ENCODE data around the gene JPH2. TPM values are rescaled to one million over a fixed set of nuclear protein-coding genes. Genes with fewer than 3 reads are reported as not detected.

The JPH2 gene
- total RNA-seq, 1 experiment from 2014 or later: 0.17 TPM

DNA sequence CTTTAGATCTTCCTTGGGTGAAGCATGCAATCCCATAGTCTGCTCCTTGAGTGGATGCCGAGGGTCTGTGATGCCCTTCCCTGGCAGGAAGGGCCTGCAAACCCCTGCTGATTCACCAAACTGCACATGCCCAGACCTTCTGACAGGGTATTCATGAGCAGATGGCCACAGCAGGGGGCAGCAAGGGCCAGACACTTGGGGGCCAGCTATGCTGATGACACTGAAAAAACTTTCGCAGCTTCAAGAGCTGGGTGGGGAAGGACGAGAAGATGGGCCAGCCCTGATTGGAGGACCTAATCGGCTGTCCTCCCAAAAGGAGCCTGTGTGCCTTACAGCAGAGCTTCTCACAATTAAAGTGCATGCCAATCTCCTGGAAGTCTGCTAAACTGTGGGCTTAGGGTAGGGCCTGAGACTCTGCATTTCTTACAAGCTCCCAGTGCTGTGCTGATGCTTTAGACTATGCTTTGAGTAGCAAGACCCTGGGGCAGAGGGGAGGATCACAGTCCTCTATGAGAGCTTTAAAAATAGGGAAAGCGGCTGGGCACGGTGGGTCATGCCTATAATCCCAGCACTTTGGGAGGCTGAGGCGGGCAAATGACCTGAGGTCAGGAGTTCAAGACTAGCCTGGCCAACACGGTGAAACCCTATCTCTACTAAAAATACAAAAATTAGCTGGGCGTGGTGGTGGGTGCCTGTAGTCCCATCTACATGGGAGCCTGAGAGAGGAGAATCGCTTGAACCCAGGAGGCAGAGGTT is 44.9 kb upstream of the JPH2 start:
- no peak for TF ChIP-seq ZFX (IDR thresholded peaks at IDR 0.05)
- TF ChIP-seq, protein P1, sequence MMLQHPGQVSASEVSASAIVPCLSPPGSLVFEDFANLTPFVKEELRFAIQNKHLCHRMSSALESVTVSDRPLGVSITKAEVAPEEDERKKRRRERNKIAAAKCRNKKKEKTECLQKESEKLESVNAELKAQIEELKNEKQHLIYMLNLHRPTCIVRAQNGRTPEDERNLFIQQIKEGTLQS (IDR thresholded peaks at IDR 0.05): no peak
- TF ChIP-seq, protein P2, sequence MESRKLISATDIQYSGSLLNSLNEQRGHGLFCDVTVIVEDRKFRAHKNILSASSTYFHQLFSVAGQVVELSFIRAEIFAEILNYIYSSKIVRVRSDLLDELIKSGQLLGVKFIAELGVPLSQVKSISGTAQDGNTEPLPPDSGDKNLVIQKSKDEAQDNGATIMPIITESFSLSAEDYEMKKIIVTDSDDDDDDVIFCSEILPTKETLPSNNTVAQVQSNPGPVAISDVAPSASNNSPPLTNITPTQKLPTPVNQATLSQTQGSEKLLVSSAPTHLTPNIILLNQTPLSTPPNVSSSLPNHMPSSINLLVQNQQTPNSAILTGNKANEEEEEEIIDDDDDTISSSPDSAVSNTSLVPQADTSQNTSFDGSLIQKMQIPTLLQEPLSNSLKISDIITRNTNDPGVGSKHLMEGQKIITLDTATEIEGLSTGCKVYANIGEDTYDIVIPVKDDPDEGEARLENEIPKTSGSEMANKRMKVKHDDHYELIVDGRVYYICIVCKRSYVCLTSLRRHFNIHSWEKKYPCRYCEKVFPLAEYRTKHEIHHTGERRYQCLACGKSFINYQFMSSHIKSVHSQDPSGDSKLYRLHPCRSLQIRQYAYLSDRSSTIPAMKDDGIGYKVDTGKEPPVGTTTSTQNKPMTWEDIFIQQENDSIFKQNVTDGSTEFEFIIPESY (IDR thresholded peaks at IDR 0.05; ENCODE audit: extremely low read depth, insufficient replicate concordance, low read length): no peak
- no peak for TF ChIP-seq FOSL1 (IDR thresholded peaks at IDR 0.05; ENCODE audit: low read depth)
- no peak for TF ChIP-seq YY1 (IDR thresholded peaks at IDR 0.05; ENCODE audit: extremely low read depth, insufficient replicate concordance, low read depth, low read length)
- TF ChIP-seq TCF7L2 (IDR thresholded peaks at IDR 0.05; ENCODE audit: borderline replicate concordance, extremely low read depth, insufficient read depth, insufficient read length): no peak
- TF ChIP-seq EZH2phosphoT487 (IDR thresholded peaks at IDR 0.05; ENCODE audit: borderline replicate concordance): no peak
- no peak for TF ChIP-seq RAD21 (IDR thresholded peaks at IDR 0.05; ENCODE audit: low read depth)
- ChIA-PET POLR2A (interaction anchor here (0.6 kb wide), 1 partner anchor 231 kb away, joined by 3 read pairs; no protein-coding TSS in a partner anchor), RAD21 (ENCODE audit: low non-redundant PET in 1 of 2, low total read pairs in 2 of 2, uncharacterized antibody in 2 of 2, unreplicated experiment in 2 of 2) (no interaction called here), CTCF (interaction anchor here (1.4 kb wide), 1 partner anchor 15 kb away, joined by 5 read pairs; no protein-coding TSS in a partner anchor)
- Histone ChIP-seq H3K79me2 (ENCODE audit: insufficient read depth, low read length) (no peaks in the 10 kb centered on the region), H3K4me2 (ENCODE audit: low read length) (no peak overlapping the region), H3K9me3 (ENCODE audit: control insufficient read depth in 1 of 2, insufficient read depth in 1 of 2, low read depth in 1 of 2, low read length in 2 of 2) (no peaks in the 10 kb centered on the region), H3K9ac (ENCODE audit: low read length) (no peak overlapping the region), H3K36me3 (ENCODE audit: control insufficient read depth in 1 of 2, insufficient read depth in 2 of 2, low read length in 2 of 2) (no peaks in the 10 kb centered on the region), H3K4me3 (replicated peaks in 1 of 2; ENCODE audit: low read depth in 1 of 2, low read length in 2 of 2) (no peak overlapping the region), H3K27ac (ENCODE audit: low read depth, low read length) (no peak overlapping the region), H3K4me1 (ENCODE audit: control insufficient read depth in 1 of 2, insufficient read depth in 2 of 2, low read length in 2 of 2) (peaks cover 14 to 21% of the 10 kb centered on the region in 2 experiments), H4K20me1 (ENCODE audit: insufficient read depth) (no peaks in the 10 kb centered on the region), H3K27me3 (ENCODE audit: insufficient read depth, low read length) (no peaks in the 10 kb centered on the region), H3K9me2 (ENCODE audit: insufficient read depth) (no peaks in the 10 kb centered on the region), H2AFZ (ENCODE audit: low read depth, low read length, poor library complexity, severe bottlenecking) (no peak overlapping the region)
- no TSS peak for BruUV-seq (replicated peaks)
- intact Hi-C loops (cut with micrococcal nuclease): no loop called here
- DNase-seq (ENCODE audit: low read depth, low spot score): no peak
- ATAC-seq: peak; percentile 20; the same call in 1 of the 2 replicates
